PC-3 (cell line): ENCODE results near the gene C14orf119.

Source experiments
- CTCF ChIP-seq: fragments of 300-600 bp; sonication (generic); conservative IDR thresholded peaks from 2 replicates; pipeline ENCODE4 v1.5.1; 2017; ENCODE audit warnings: antibody characterized with exemption, low read depth, mild to moderate bottlenecking, low read length
- EZH2 ChIP-seq: fragments of 300-600 bp; sonication (generic); IDR thresholded peaks from one replicate; pipeline ENCODE4 v1.6.1; 2017; ENCODE audit warnings: antibody characterized with exemption, mild to moderate bottlenecking, low read length; ENCODE audit not compliant: unreplicated experiment
- EZH2phosphoT487 ChIP-seq: fragments of 300-600 bp; sonication (generic); IDR thresholded peaks from 2 replicates; pipeline ENCODE4 v1.6.1; 2018; ENCODE audit warnings: mild to moderate bottlenecking, antibody characterized with exemption, low read length, borderline replicate concordance

- TF ChIP-seq CTCF (no peak), EZH2 (no peak), EZH2phosphoT487 (no peak)
Observed at GRCh38 chr14:23115039-23115731, 19.9 kb downstream of the C14orf119 start.
